A673 (cell line): Measurements from ENCODE around the gene PRKG1. TPM values are rescaled to one million over a fixed set of nuclear protein-coding genes. Genes with fewer than 3 reads are reported as not detected.

ENCODE experiments used
- BruUV-seq: library from RNA; stranded (reverse); fragments of 400-500 nt; replicated peaks from 2 replicates; lab custom pipeline; 2021; lab: Mats Ljungman, UMichigan
- CTCF ChIA-PET: fragments of 300-600 bp; sonication (Branson Sonifier 250); formaldehyde crosslinking; loops from one replicate; lab custom pipeline; 2022; ENCODE audit warnings: antibody characterized with exemption; lab: Charles Lee
- POLR2A ChIA-PET: fragments of 300-600 bp; sonication (Branson Sonifier 250); formaldehyde crosslinking; loops from one replicate; lab custom pipeline; 2022; ENCODE audit warnings: antibody characterized with exemption; ENCODE audit not compliant: low non-redundant PET; lab: Charles Lee
- DNase-seq: peaks from one replicate; pipeline ENCODE4 v3.0.0-alpha.2; 2015; ENCODE audit warnings: low spot score
- H3K27ac ChIP-seq: fragments of 200-600 bp; sonication (generic); 2 replicates; pipeline ENCODE4 v1.5.1; 2016; ENCODE audit warnings: mixed run types, low read depth, mild to moderate bottlenecking, mixed read lengths, antibody characterized with exemption, low read length; ENCODE audit not compliant: poor library complexity, severe bottlenecking
- H3K27me3 ChIP-seq: fragments of 200-600 bp; sonication (generic); replicated peaks from 2 replicates; pipeline ENCODE4 v1.6.1; 2017; ENCODE audit warnings: mixed run types, low read depth, mild to moderate bottlenecking, mixed read lengths, antibody characterized with exemption, low read length; ENCODE audit not compliant: insufficient read depth, poor library complexity
- H3K36me3 ChIP-seq: fragments of 200-600 bp; sonication (generic); 2 replicates; pipeline ENCODE4 v1.6.1; 2016; ENCODE audit warnings: mixed run types, mild to moderate bottlenecking, mixed read lengths, antibody characterized with exemption, low read length; ENCODE audit not compliant: insufficient read depth, poor library complexity, severe bottlenecking
- H3K4me1 ChIP-seq: fragments of 200-600 bp; sonication (generic); 2 replicates; pipeline ENCODE4 v1.6.1; 2017; ENCODE audit warnings: mixed run types, mild to moderate bottlenecking, mixed read lengths, antibody characterized with exemption, low read length; ENCODE audit not compliant: insufficient read depth, poor library complexity, severe bottlenecking
- H3K4me3 ChIP-seq: fragments of 200-600 bp; sonication (generic); 2 replicates; pipeline ENCODE4 v1.5.1; 2016; ENCODE audit warnings: low read depth, mixed run types, mild to moderate bottlenecking, mixed read lengths, low read length; ENCODE audit not compliant: poor library complexity, severe bottlenecking
- H3K9me3 ChIP-seq: fragments of 200-600 bp; sonication (generic); 2 replicates; pipeline ENCODE4 v1.6.1; 2016; ENCODE audit warnings: mixed run types, low read depth, mild to moderate bottlenecking, mixed read lengths, antibody characterized with exemption, low read length; ENCODE audit not compliant: poor library complexity, severe bottlenecking
- CTCF ChIP-seq: fragments of 300-800, 200-600 bp; sonication (generic); conservative IDR thresholded peaks from 2 replicates; pipeline ENCODE4 v1.5.1; 2017; ENCODE audit warnings: low read depth, mild to moderate bottlenecking, antibody characterized with exemption, low read length, moderate library complexity, mixed read lengths
- EZH2 ChIP-seq: fragments of 200-600 bp; sonication (generic); IDR thresholded peaks from 2 replicates; pipeline ENCODE4 v1.6.1; 2017; ENCODE audit warnings: borderline replicate concordance, low read depth, mild to moderate bottlenecking, mixed read lengths, antibody characterized with exemption, low read length; ENCODE audit not compliant: poor library complexity, severe bottlenecking
- intact Hi-C: fragments of 100-400 bp; cut with micrococcal nuclease; formaldehyde crosslinking; loops from one replicate; pipeline ENCODE4 v1.10.0; 2022; ENCODE audit not compliant: unreplicated experiment
- total RNA-seq: library from RNA; stranded (reverse); gene quantifications from 2 replicates; pipeline ENCODE4 v1.2.3, GENCODE V29; 2021

PRKG1 gene
- total RNA-seq, 1 experiment from 2014 or later = 0.58 TPM

- Histone ChIP-seq H3K4me1 (no peaks in the 10 kb centered on the region), H3K9me3 (no peaks in the 10 kb centered on the region), H3K27ac (no peak overlapping the region), H3K27me3 (no peaks in the 10 kb centered on the region), H3K36me3 (no peaks in the 10 kb centered on the region), H3K4me3 (no peak overlapping the region)
- no peak for TF ChIP-seq CTCF
- no peak for TF ChIP-seq EZH2
- no peak for DNase-seq
- no TSS peak for BruUV-seq
- intact Hi-C loops = no loop called here
- POLR2A ChIA-PET = no interaction called here
- CTCF ChIA-PET = no interaction called here
These were observed 772.7 kb downstream of the PRKG1 start for GRCh38 chr10:51846856-51847506.

- Histone ChIP-seq H3K9me3 (no peaks in the 10 kb centered on the region), H3K27me3 (no peaks in the 10 kb centered on the region), H3K4me1 (no peaks in the 10 kb centered on the region), H3K4me3 (no peak overlapping the region), H3K36me3 (no peaks in the 10 kb centered on the region), H3K27ac (no peak overlapping the region)
- POLR2A ChIA-PET = no interaction called here
- intact Hi-C loops = no loop called here
- no peak for TF ChIP-seq CTCF
- no peak for TF ChIP-seq EZH2
- DNase-seq = no peak
- CTCF ChIA-PET = no interaction called here
- no TSS peak for BruUV-seq
These were observed 778.0 kb downstream of the PRKG1 start for GRCh38 chr10:51852297-51852696.

GRCh38 chr10:51857305-51857704 is 783.0 kb downstream of the PRKG1 start:
- no peaks in the 10 kb centered on the region for H3K36me3 ChIP-seq
- ChIA-PET CTCF (no interaction called here), POLR2A (no interaction called here)
- no peak overlapping the region for H3K27ac ChIP-seq
- no peaks in the 10 kb centered on the region for H3K4me1 ChIP-seq
- H3K9me3 ChIP-seq = no peaks in the 10 kb centered on the region
- TF ChIP-seq CTCF (no peak), EZH2 (no peak)
- BruUV-seq = no TSS peak
- H3K27me3 ChIP-seq = no peaks in the 10 kb centered on the region
- intact Hi-C loops = no loop called here
- no peak overlapping the region for H3K4me3 ChIP-seq
- DNase-seq = no peak
